Measurements from ENCODE around the gene QSOX2.

GRCh38 chr9:136228107-136228875 lies 17.3 kb downstream of the QSOX2 start:
- TF ChIP-seq POLR2A (IDR thresholded peaks at IDR 0.05; ENCODE audit: low read depth, low read length) (no peak), POLR2AphosphoS5 (IDR thresholded peaks at IDR 0.05; ENCODE audit: low read depth, low read length) (no peak)
